RCC 7860 (cell line): ENCODE measurements around the gene C19orf53.
"Not testable (repeated sequence)": the region's sequence is repeated elsewhere in the genome, so short reads cannot be mapped to it uniquely, and the experiment has no call there.

Source experiments
- DNase-seq: peaks from one replicate; pipeline ENCODE4 v3.0.0-alpha.2; 2015; ENCODE audit warnings: low spot score
- FAIRE-seq: peaks from 2 replicates; lab custom pipeline; 2012; peaks lifted over from hg19 to GRCh38; lab: Jason Lieb, UNC

The C19orf53 gene

GRCh38 chr19:13762635-13763235 is 11.5 kb upstream of the C19orf53 start:
- DNase-seq, result no peak

GRCh38 chr19:13763265-13763664 is 11.0 kb upstream of the C19orf53 start:
- DNase-seq, result no peak
- FAIRE-seq, result no peak

More at GRCh38 chr19:13762635-13763235, 11.5 kb upstream of the C19orf53 start:
- FAIRE-seq, result no peak

- no peak for DNase-seq
- no peak for FAIRE-seq
Observed at GRCh38 chr19:13764101-13764807, 10.0 kb upstream of the C19orf53 start, which contains the start of gene MRI1. Gene MRI1, plus strand, starts transcription at chr19:13764522. Its CDS starts 67 bp downstream, at chr19:13764589.

GRCh38 chr19:13764821-13765394 is 9.3 kb upstream of the C19orf53 start:
- DNase-seq, result no peak
- no peak for FAIRE-seq

- DNase-seq (no peak), FAIRE-seq (no peak)
Observed at GRCh38 chr19:13765395-13766094, 8.7 kb upstream of the C19orf53 start.

GRCh38 chr19:13766095-13766481 is 8.2 kb upstream of the C19orf53 start:
- DNase-seq (no peak), FAIRE-seq (no peak)

- DNase-seq, result no peak
- no peak for FAIRE-seq
Observed at GRCh38 chr19:13768510-13768909, 5.7 kb upstream of the C19orf53 start.

GRCh38 chr19:13770013-13770635 is 4.1 kb upstream of the C19orf53 start:
- DNase-seq (peak; percentile 86), FAIRE-seq (peak; percentile 99)

GRCh38 chr19:13778398-13778797 is 4.1 kb downstream of the C19orf53 start:
- DNase-seq, result no peak
- no peak for FAIRE-seq

GRCh38 chr19:13778847-13779246 is 4.6 kb downstream of the C19orf53 start:
- DNase-seq, result no peak
- FAIRE-seq, result no peak

- not testable (repeated sequence) for DNase-seq, FAIRE-seq
Observed at GRCh38 chr19:13779794-13780193, 5.5 kb downstream of the C19orf53 start.

- FAIRE-seq (no peak), DNase-seq (peak; percentile 34)
Observed at GRCh38 chr19:13781547-13781946, 7.3 kb downstream of the C19orf53 start.

- FAIRE-seq (no peak), DNase-seq (no peak)
Observed at GRCh38 chr19:13782537-13782936, 8.3 kb downstream of the C19orf53 start.

- no peak for FAIRE-seq
- DNase-seq, result no peak
Observed at GRCh38 chr19:13783565-13784500, 9.6 kb downstream of the C19orf53 start.

- DNase-seq, result no peak
- FAIRE-seq, result no peak
Observed at GRCh38 chr19:13784731-13785452, 10.6 kb downstream of the C19orf53 start.

- DNase-seq (no peak), FAIRE-seq (no peak)
Observed at GRCh38 chr19:13788991-13789390, 14.7 kb downstream of the C19orf53 start.

GRCh38 chr19:13790354-13790753 is 16.1 kb downstream of the C19orf53 start:
- DNase-seq, result no peak
- no peak for FAIRE-seq

GRCh38 chr19:13793317-13793716 is 19.1 kb downstream of the C19orf53 start:
- not testable (repeated sequence) for FAIRE-seq, DNase-seq

- DNase-seq (peak; percentile 80), FAIRE-seq (peak; percentile 89)
Observed at GRCh38 chr19:13794398-13794756, 20.1 kb downstream of the C19orf53 start.
